GF-D8 (cell line): ENCODE data around the gene OR52D1.

Experiments
- DNase-seq: peaks from one replicate; lab custom pipeline; 2025; lab: John Stamatoyannopoulos, UW

The OR52D1 gene

GRCh38 chr11:5514841-5515240 is 26.4 kb downstream of the OR52D1 start:
- DNase-seq = no peak

DNA sequence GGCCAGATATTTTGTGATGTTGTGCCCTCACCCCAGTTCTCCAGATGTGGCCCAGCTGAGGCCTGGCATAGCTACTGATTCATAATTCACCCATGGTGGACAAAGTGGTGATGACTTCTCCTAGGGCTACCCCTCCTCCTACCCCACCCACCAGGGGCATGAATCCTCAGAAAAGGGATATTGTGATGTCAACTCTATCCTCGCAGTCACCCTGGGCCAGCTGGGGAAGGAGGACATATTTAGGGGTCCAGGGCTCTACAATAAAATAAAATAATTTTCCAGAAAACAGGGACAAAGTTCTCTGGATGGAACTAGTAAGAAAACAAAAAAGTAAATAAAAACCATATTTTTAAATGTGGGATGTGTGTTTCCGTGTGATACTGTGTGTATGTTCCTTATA is 28.1 kb downstream of the OR52D1 start, which contains the start of gene UBQLNL:
UBQLNL (minus strand) TSS at position 101 of the 400 bp plus-strand sequence. CDS start 258 bp downstream, outside the sequence.
- no peak for DNase-seq

DNA sequence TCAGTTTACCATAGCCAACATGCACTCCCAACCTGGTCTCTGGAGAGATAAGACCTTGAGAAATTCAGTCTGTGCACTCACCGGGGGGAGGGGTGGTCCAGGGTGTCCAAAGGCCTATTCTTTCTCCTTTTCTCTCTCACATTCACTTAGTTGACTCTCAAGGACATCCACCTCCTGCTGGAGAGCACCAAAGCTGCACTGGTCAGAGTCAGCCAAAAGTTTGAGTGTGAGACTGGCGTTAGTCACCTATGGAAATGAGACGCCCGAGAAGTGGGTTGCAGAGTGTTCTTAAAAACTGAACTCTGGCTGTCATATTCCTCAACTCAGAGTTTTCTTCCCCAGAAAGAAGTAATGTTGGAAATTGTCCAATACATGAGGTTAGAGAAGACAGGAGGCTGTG is 33.1 kb downstream of the OR52D1 start:
- no peak for DNase-seq

GRCh38 chr11:5522308-5522707 is 33.8 kb downstream of the OR52D1 start:
- DNase-seq = no peak

GRCh38 chr11:5524756-5525155 is 36.3 kb downstream of the OR52D1 start:
- DNase-seq = no peak

DNA sequence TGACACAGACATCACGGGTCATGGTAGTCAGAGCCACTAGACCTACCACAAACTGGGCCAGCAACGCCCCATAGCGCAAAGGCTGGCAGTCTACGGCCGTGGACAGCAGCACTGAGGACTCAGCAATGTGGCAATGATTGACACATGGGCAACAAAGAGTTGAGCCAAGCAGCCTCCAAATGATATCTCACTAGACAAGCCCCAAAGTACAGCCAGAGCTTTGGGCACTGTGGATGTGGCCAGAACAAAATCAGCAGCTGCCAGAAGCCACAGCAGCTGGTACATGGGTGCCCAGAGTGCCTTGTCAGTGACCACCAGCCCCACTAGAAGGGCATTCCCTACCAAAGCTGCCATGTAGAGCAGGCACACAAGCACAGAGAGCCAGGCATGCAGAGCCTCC is 39.2 kb downstream of the OR52D1 start:
- no peak for DNase-seq

DNA sequence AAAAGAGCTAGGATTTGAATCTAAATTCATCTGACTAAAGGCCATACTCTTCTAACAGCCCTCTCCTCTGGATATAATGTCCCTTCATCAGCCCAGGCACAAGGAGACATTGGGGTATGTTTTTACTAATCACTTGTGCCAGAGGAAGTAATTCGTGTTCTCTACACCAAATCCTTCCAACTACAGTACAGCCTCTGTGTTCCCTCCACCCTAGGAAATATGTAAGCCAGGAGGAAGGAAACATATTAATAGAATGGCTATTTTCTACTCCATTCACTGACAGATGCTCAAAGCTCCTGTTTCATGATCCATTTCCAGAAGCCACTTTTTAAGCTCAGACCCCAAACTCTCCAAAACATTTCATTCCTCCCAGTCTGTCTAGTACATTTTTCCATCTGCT is 40.0 kb downstream of the OR52D1 start:
- no peak for DNase-seq

GRCh38 chr11:5531053-5531831 is 42.8 kb downstream of the OR52D1 start:
- no peak for DNase-seq

- DNase-seq = no peak
Observed at GRCh38 chr11:5534046-5534445, 45.6 kb downstream of the OR52D1 start.

DNA sequence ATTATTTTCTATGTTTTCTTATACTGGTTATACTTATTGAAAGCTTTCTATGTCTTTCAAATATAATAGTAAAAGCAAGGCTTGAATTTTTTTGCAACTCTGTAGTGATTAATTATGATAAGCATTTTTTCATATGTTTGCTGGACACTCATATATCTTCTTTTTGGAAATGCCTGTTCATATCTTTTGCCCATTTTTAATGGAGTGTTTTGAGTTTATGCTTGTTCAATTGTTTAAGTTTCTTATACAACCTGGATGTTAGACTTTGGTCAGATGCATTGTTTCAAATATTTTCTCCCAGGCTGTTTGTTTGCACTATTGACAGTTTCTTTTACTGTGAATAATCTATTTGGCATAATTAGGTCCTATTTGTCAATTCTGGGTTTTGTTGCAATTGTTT is 48.0 kb downstream of the OR52D1 start:
- no peak for DNase-seq
